Dendritic cell treated with granulocyte-macrophage colony-stimulating factor and Interleukin-4, amounts not matched to agents 40 ng/mL and 50 ng/mL, for 4 days (primary cell): ENCODE results near the gene MERTK.
"Not testable (repeated sequence)": the region's sequence is repeated elsewhere in the genome, so short reads cannot be mapped to it uniquely, and the experiment has no call there.

Experiments used
- H3K27ac Mint-ChIP-seq: one replicate; pipeline ENCODE4 v1.8.0; 2022; ENCODE audit warnings: mild to moderate bottlenecking, mixed read lengths
- H3K27me3 Mint-ChIP-seq: one replicate; pipeline ENCODE4 v1.8.0; 2022; ENCODE audit warnings: mild to moderate bottlenecking, mixed read lengths
- H3K36me3 Mint-ChIP-seq: one replicate; pipeline ENCODE4 v1.8.0; 2022; ENCODE audit warnings: low read depth, mixed read lengths
- H3K4me1 Mint-ChIP-seq: one replicate; pipeline ENCODE4 v1.8.0; 2022; ENCODE audit warnings: low read depth, mixed read lengths
- H3K4me3 Mint-ChIP-seq: one replicate; pipeline ENCODE4 v1.8.0; 2022; ENCODE audit warnings: mild to moderate bottlenecking, moderate library complexity, mixed read lengths
- H3K9me3 Mint-ChIP-seq: one replicate; pipeline ENCODE4 v1.8.0; 2022; ENCODE audit warnings: mixed read lengths
- intact Hi-C: fragments of 100-400 bp; cut with micrococcal nuclease; formaldehyde crosslinking; loops from one replicate; pipeline ENCODE4 v1.15.0; 2022

Gene MERTK

GRCh38 chr2:111919794-111920608, 21.6 kb downstream of the MERTK start:
- peak overlapping the region; percentile 34 for H3K27ac Mint-ChIP-seq
- no peak overlapping the region for H3K4me3 Mint-ChIP-seq
- peaks cover 36% of the 10 kb centered on the region for H3K4me1 Mint-ChIP-seq
- H3K9me3 Mint-ChIP-seq: no peaks in the 10 kb centered on the region
- H3K27me3 Mint-ChIP-seq: peaks cover 2% of the 10 kb centered on the region
- no peaks in the 10 kb centered on the region for H3K36me3 Mint-ChIP-seq
- intact Hi-C loops: no loop called here

GRCh38 chr2:111923276-111923804, 24.9 kb downstream of the MERTK start:
- H3K36me3 Mint-ChIP-seq: no peaks in the 10 kb centered on the region
- intact Hi-C loops: no loop called here
- no peak overlapping the region for H3K27ac Mint-ChIP-seq
- no peak overlapping the region for H3K4me3 Mint-ChIP-seq
- peaks cover 25% of the 10 kb centered on the region for H3K4me1 Mint-ChIP-seq
- H3K9me3 Mint-ChIP-seq: no peaks in the 10 kb centered on the region
- peaks cover 2% of the 10 kb centered on the region for H3K27me3 Mint-ChIP-seq

GRCh38 chr2:111924617-111925107, 26.3 kb downstream of the MERTK start:
- Mint-ChIP-seq H3K36me3 (no peaks in the 10 kb centered on the region), H3K9me3 (no peaks in the 10 kb centered on the region), H3K4me1 (peaks cover 16% of the 10 kb centered on the region), H3K27me3 (peaks cover 2% of the 10 kb centered on the region), H3K27ac (no peak overlapping the region), H3K4me3 (no peak overlapping the region)
- intact Hi-C loops: no loop called here

- no peaks in the 10 kb centered on the region for H3K36me3 Mint-ChIP-seq
- no peak overlapping the region for H3K4me3 Mint-ChIP-seq
- H3K4me1 Mint-ChIP-seq: peaks cover 8% of the 10 kb centered on the region
- no peak overlapping the region for H3K27ac Mint-ChIP-seq
- peaks cover 2% of the 10 kb centered on the region for H3K27me3 Mint-ChIP-seq
- intact Hi-C loops: no loop called here
- no peaks in the 10 kb centered on the region for H3K9me3 Mint-ChIP-seq
These were observed 29.3 kb downstream of the MERTK start for GRCh38 chr2:111927723-111928122.

- H3K4me3 Mint-ChIP-seq: no peak overlapping the region
- no peak overlapping the region for H3K27ac Mint-ChIP-seq
- no peaks in the 10 kb centered on the region for H3K36me3 Mint-ChIP-seq
- no peaks in the 10 kb centered on the region for H3K4me1 Mint-ChIP-seq
- intact Hi-C loops: no loop called here
- H3K9me3 Mint-ChIP-seq: no peaks in the 10 kb centered on the region
- H3K27me3 Mint-ChIP-seq: no peaks in the 10 kb centered on the region
These were observed 32.0 kb downstream of the MERTK start for GRCh38 chr2:111930409-111930808.

GRCh38 chr2:111930875-111931274, 32.5 kb downstream of the MERTK start:
- H3K4me1 Mint-ChIP-seq: no peaks in the 10 kb centered on the region
- peak overlapping the region; percentile 39 for H3K27ac Mint-ChIP-seq
- H3K36me3 Mint-ChIP-seq: no peaks in the 10 kb centered on the region
- H3K4me3 Mint-ChIP-seq: no peak overlapping the region
- no peaks in the 10 kb centered on the region for H3K27me3 Mint-ChIP-seq
- no peaks in the 10 kb centered on the region for H3K9me3 Mint-ChIP-seq
- intact Hi-C loops: no loop called here

- Mint-ChIP-seq H3K4me1 (no peaks in the 10 kb centered on the region), H3K27ac (no peak overlapping the region), H3K4me3 (no peak overlapping the region), H3K27me3 (no peaks in the 10 kb centered on the region), H3K9me3 (no peaks in the 10 kb centered on the region), H3K36me3 (no peaks in the 10 kb centered on the region)
- intact Hi-C loops: no loop called here
These were observed 34.5 kb downstream of the MERTK start for GRCh38 chr2:111932841-111933291.

- H3K4me1 Mint-ChIP-seq, H3K27me3 Mint-ChIP-seq, intact Hi-C loops, H3K4me3 Mint-ChIP-seq, H3K36me3 Mint-ChIP-seq, H3K9me3 Mint-ChIP-seq, H3K27ac Mint-ChIP-seq: not testable (repeated sequence)
These were observed 35.5 kb downstream of the MERTK start for GRCh38 chr2:111933900-111934299.

- no peaks in the 10 kb centered on the region for H3K36me3 Mint-ChIP-seq
- no peak overlapping the region for H3K4me3 Mint-ChIP-seq
- intact Hi-C loops: no loop called here
- no peaks in the 10 kb centered on the region for H3K27me3 Mint-ChIP-seq
- no peaks in the 10 kb centered on the region for H3K4me1 Mint-ChIP-seq
- H3K9me3 Mint-ChIP-seq: no peaks in the 10 kb centered on the region
- no peak overlapping the region for H3K27ac Mint-ChIP-seq
These were observed 38.5 kb downstream of the MERTK start for GRCh38 chr2:111936881-111937280.

- Mint-ChIP-seq H3K9me3 (no peaks in the 10 kb centered on the region), H3K4me1 (no peaks in the 10 kb centered on the region), H3K4me3 (no peak overlapping the region), H3K36me3 (no peaks in the 10 kb centered on the region), H3K27me3 (no peaks in the 10 kb centered on the region), H3K27ac (no peak overlapping the region)
- intact Hi-C loops: no loop called here
These were observed 40.0 kb downstream of the MERTK start for GRCh38 chr2:111938392-111938791.

GRCh38 chr2:111940333-111941196, 42.2 kb downstream of the MERTK start:
- H3K27ac Mint-ChIP-seq: no peak overlapping the region
- no peaks in the 10 kb centered on the region for H3K36me3 Mint-ChIP-seq
- H3K9me3 Mint-ChIP-seq: no peaks in the 10 kb centered on the region
- H3K4me3 Mint-ChIP-seq: no peak overlapping the region
- H3K4me1 Mint-ChIP-seq: no peaks in the 10 kb centered on the region
- H3K27me3 Mint-ChIP-seq: no peaks in the 10 kb centered on the region
- intact Hi-C loops: no loop called here

GRCh38 chr2:111941531-111941930, 43.1 kb downstream of the MERTK start:
- no peaks in the 10 kb centered on the region for H3K27me3 Mint-ChIP-seq
- intact Hi-C loops: no loop called here
- no peak overlapping the region for H3K27ac Mint-ChIP-seq
- H3K36me3 Mint-ChIP-seq: no peaks in the 10 kb centered on the region
- H3K4me1 Mint-ChIP-seq: no peaks in the 10 kb centered on the region
- no peaks in the 10 kb centered on the region for H3K9me3 Mint-ChIP-seq
- H3K4me3 Mint-ChIP-seq: no peak overlapping the region

- Mint-ChIP-seq H3K4me3 (no peak overlapping the region), H3K27ac (no peak overlapping the region), H3K9me3 (no peaks in the 10 kb centered on the region), H3K27me3 (no peaks in the 10 kb centered on the region), H3K36me3 (peaks cover 15% of the 10 kb centered on the region), H3K4me1 (peaks cover 9% of the 10 kb centered on the region)
- intact Hi-C loops: no loop called here
These were observed 46.3 kb downstream of the MERTK start for GRCh38 chr2:111944531-111945210.
